HepG2 (cell line): ENCODE data around the gene PALM3. TPM values are rescaled to one million over a fixed set of nuclear protein-coding genes. Genes with fewer than 3 reads are reported as not detected.

ENCODE experiments used
- ADNP ChIP-seq: sonication (generic); formaldehyde crosslinking; IDR thresholded peaks from 2 replicates; pipeline ENCODE4 v1.4.0; 2020; ENCODE audit warnings: missing genetic modification reagents
- E2F1 ChIP-seq: sonication (generic); formaldehyde crosslinking; IDR thresholded peaks from 2 replicates; pipeline ENCODE4 v1.5.0; 2020; ENCODE audit warnings: missing genetic modification reagents
- ELF3 ChIP-seq: IDR thresholded peaks from 2 replicates; pipeline ENCODE4 v1.6.1; 2016; ENCODE audit warnings: missing genetic modification reagents, missing compliant biosample characterization
- GZF1 ChIP-seq: sonication (generic); formaldehyde crosslinking; IDR thresholded peaks from 2 replicates; pipeline ENCODE4 v1.5.1; 2020; ENCODE audit warnings: mild to moderate bottlenecking, missing genetic modification reagents
- JUN ChIP-seq: sonication (generic); formaldehyde crosslinking; IDR thresholded peaks from 2 replicates; pipeline ENCODE4 v1.4.0; 2020; ENCODE audit warnings: mild to moderate bottlenecking, missing genetic modification reagents
- KMT2B ChIP-seq: IDR thresholded peaks from 2 replicates; pipeline ENCODE4 v1.6.1; 2016; ENCODE audit warnings: missing genetic modification reagents, missing compliant biosample characterization
- MBNL3 ChIP-seq: fragments of 250-450 bp; sonication (Bioruptor Pico); conservative IDR thresholded peaks from 2 replicates; pipeline ENCODE4 v1.8.0; 2022; ENCODE audit warnings: mild to moderate bottlenecking, inconsistent platforms
- NFAT5 ChIP-seq: sonication (generic); formaldehyde crosslinking; IDR thresholded peaks from 2 replicates; pipeline ENCODE4 v1.4.0; 2020; ENCODE audit warnings: missing genetic modification reagents
- NR2C2 ChIP-seq: sonication (generic); formaldehyde crosslinking; IDR thresholded peaks from 2 replicates; pipeline ENCODE4 v1.4.0; 2020; ENCODE audit warnings: missing genetic modification reagents, mild to moderate bottlenecking, moderate library complexity, borderline replicate concordance
- PLRG1 ChIP-seq: fragments of 450-650 bp; conservative IDR thresholded peaks from 2 replicates; pipeline ENCODE4 v1.6.1; 2016
- SMARCC2 ChIP-seq: fragments of 450-650 bp; IDR thresholded peaks from 2 replicates; pipeline ENCODE4 v1.6.1; 2017; ENCODE audit warnings: antibody characterized with exemption, mild to moderate bottlenecking
- THAP11 ChIP-seq: IDR thresholded peaks from 2 replicates; pipeline ENCODE4 v1.6.1; 2016; ENCODE audit warnings: missing biosample characterization, missing genetic modification reagents
- TP53 ChIP-seq: sonication (generic); formaldehyde crosslinking; conservative IDR thresholded peaks from 2 replicates; pipeline ENCODE4 v1.4.0; 2020; ENCODE audit warnings: missing genetic modification reagents
- ZMYM2 ChIP-seq: sonication (generic); formaldehyde crosslinking; IDR thresholded peaks from 2 replicates; pipeline ENCODE4 v1.8.0; 2022; ENCODE audit warnings: mild to moderate bottlenecking, missing genetic modification reagents
- ZNF530 ChIP-seq: sonication (generic); formaldehyde crosslinking; IDR thresholded peaks from 2 replicates; pipeline ENCODE4 v1.5.0; 2020; ENCODE audit warnings: low read depth, mild to moderate bottlenecking, missing genetic modification reagents
- ZNF672 ChIP-seq: sonication (generic); formaldehyde crosslinking; IDR thresholded peaks from 2 replicates; pipeline ENCODE4 v1.8.1; 2022; ENCODE audit warnings: missing genetic modification reagents
- ZNF792 ChIP-seq: IDR thresholded peaks from 2 replicates; pipeline ENCODE4 v1.6.1; 2016
- ZNF83 ChIP-seq: sonication (generic); formaldehyde crosslinking; IDR thresholded peaks from 2 replicates; pipeline ENCODE4 v1.4.0; 2020; ENCODE audit warnings: missing genetic modification reagents, mild to moderate bottlenecking, borderline replicate concordance
- ZNF850 ChIP-seq: sonication (generic); formaldehyde crosslinking; conservative IDR thresholded peaks from 2 replicates; pipeline ENCODE4 v1.9.0; 2021; ENCODE audit warnings: mild to moderate bottlenecking, missing genetic modification reagents
- polyA plus RNA-seq, 8 experiments: library from polyadenylated mRNA; depleted of rRNA in 3 of 8; stranded (reverse) in 7 of 8; unstranded in 1 of 8; fragments of >200 nt; fragmentation: Illumina TruSeq in 4 of 8; extraction: Trizol in 4 of 8; gene quantifications; 2 replicates each; pipeline versions ENCODE4 v1.2.1 to v1.2.3, GENCODE V29; 2011 to 2016; ENCODE audit warnings: low read depth in 4 of 8, missing spikeins in 1 of 8, mixed read lengths in 1 of 8; ENCODE audit not compliant: insufficient read depth in 1 of 8
- total RNA-seq, 5 experiments: library from RNA; depleted of rRNA; stranded (reverse); fragments of >200 nt; fragmentation: Illumina TruSeq; extraction: Trizol; gene quantifications; 2 replicates each; pipeline ENCODE4 v1.2.3, GENCODE V29; 2016; ENCODE audit warnings: low read depth in 1 of 5
- TF ChIP-seq, protein P1 (sequence below): sonication (generic); formaldehyde crosslinking; IDR thresholded peaks from 2 replicates; pipeline ENCODE4 v1.8.0; 2022; ENCODE audit warnings: missing genetic modification reagents, mild to moderate bottlenecking, inconsistent platforms, borderline replicate concordance
- TF ChIP-seq, protein P2 (sequence below): sonication (generic); formaldehyde crosslinking; IDR thresholded peaks from 2 replicates; pipeline ENCODE4 v1.8.0; 2022; ENCODE audit warnings: mild to moderate bottlenecking, missing genetic modification reagents
- TF ChIP-seq, protein P3 (sequence below): sonication (generic); formaldehyde crosslinking; IDR thresholded peaks from 2 replicates; pipeline ENCODE4 v1.8.0; 2023; ENCODE audit warnings: mild to moderate bottlenecking, missing genetic modification reagents

Gene PALM3
- total and polyA plus RNA-seq, 2 of the 13 experiments (the other 11 are each of a cell fraction or from before 2014, with no cell fraction given) = 0.79 to 2.4 TPM

GRCh38 chr19:14006085-14006765 lies 55.7 kb downstream of the PALM3 start, which contains the start of gene RFX1 (continued):
- TF ChIP-seq NFAT5 (CRISPR knock-in tag) (0 out of 2 replicates have a peak, but pooled peaks have one; percentile 57), ZNF83 (CRISPR knock-in tag) (no peak), MBNL3 (CRISPR knock-in tag) (no peak), ZNF850 (no peak), SMARCC2 (no peak), JUN (CRISPR knock-in tag) (no peak), E2F1 (CRISPR knock-in tag) (peak; percentile 98), ZNF792 (CRISPR knock-in tag) (no peak), ZNF530 (no peak), NR2C2 (CRISPR knock-in tag) (peak; percentile 67; the same call in 1 of the 2 replicates), ZMYM2 (CRISPR knock-in tag) (no peak), ELF3 (CRISPR knock-in tag) (no peak), THAP11 (CRISPR knock-in tag) (peak; percentile 98), TP53 (CRISPR knock-in tag) (0 out of 2 replicates have a peak, but pooled peaks have one; percentile 84), KMT2B (no peak), GZF1 (CRISPR knock-in tag) (no peak), ZNF672 (CRISPR knock-in tag) (no peak), ADNP (no peak), PLRG1 (no peak)
- TF ChIP-seq, protein P1, sequence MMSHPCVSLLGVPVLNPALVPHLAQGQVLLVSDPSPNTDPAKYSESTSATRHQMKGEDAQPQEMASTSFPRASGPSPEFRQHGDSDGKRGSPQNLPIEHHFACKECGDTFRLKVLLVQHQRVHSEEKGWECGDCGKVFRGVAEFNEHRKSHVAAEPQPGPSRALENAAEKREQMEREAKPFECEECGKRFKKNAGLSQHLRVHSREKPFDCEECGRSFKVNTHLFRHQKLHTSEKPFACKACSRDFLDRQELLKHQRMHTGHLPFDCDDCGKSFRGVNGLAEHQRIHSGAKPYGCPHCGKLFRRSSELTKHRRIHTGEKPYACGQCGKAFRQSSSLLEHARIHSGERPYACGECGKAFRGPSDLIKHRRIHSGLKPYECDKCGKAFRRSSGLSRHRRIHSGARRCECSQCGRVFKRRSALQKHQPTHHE (CRISPR knock-in tag) = no peak
- TF ChIP-seq, protein P2, sequence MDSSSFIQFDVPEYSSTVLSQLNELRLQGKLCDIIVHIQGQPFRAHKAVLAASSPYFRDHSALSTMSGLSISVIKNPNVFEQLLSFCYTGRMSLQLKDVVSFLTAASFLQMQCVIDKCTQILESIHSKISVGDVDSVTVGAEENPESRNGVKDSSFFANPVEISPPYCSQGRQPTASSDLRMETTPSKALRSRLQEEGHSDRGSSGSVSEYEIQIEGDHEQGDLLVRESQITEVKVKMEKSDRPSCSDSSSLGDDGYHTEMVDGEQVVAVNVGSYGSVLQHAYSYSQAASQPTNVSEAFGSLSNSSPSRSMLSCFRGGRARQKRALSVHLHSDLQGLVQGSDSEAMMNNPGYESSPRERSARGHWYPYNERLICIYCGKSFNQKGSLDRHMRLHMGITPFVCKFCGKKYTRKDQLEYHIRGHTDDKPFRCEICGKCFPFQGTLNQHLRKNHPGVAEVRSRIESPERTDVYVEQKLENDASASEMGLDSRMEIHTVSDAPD (CRISPR knock-in tag) = no peak
- TF ChIP-seq, protein P3, sequence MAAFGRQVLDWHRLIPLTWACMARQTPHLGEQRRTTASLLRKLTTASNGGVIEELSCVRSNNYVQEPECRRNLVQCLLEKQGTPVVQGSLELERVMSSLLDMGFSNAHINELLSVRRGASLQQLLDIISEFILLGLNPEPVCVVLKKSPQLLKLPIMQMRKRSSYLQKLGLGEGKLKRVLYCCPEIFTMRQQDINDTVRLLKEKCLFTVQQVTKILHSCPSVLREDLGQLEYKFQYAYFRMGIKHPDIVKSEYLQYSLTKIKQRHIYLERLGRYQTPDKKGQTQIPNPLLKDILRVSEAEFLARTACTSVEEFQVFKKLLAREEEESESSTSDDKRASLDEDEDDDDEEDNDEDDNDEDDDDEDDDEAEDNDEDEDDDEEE = no peak
